Gastrocnemius medialis (tissue), 4 donors: ENCODE data around the gene PRKG1. TPM values are rescaled to one million over a fixed set of nuclear protein-coding genes. Genes with fewer than 3 reads are reported as not detected.

ENCODE experiments used
- ATAC-seq, 2 donors: fragments of 150-250 bp; one replicate each; pipeline ENCODE4 v1.9.1; 2016
- DNase-seq, 2 donors: peaks; one replicate each; pipeline ENCODE4 v3.0.0-alpha.2; 2019
- H3K27ac ChIP-seq, 4 donors: fragments of 200-600 bp; sonication (generic); 1 replicate in 1 of 4; 2 replicates in 3 of 4; pipeline ENCODE4 v1.5.1; 2016 to 2018; ENCODE audit warnings: mild to moderate bottlenecking in 2 of 4, moderate library complexity in 1 of 4
- H3K27me3 ChIP-seq, 3 donors: fragments of 200-600 bp; sonication (generic) in 2 of 3; 1 replicate in 1 of 3; 2 replicates in 2 of 3; pipeline versions ENCODE4 v1.5.1 to v1.6.0; 2016 to 2019; ENCODE audit warnings: mild to moderate bottlenecking in 1 of 3, moderate library complexity in 1 of 3
- H3K36me3 ChIP-seq, 2 donors: fragments of 200-600 bp; sonication (generic) in 1 of 2; one replicate each; pipeline ENCODE4 v1.5.1; 2017 to 2018
- H3K4me1 ChIP-seq, 2 donors: fragments of 200-600 bp; sonication (generic) in 1 of 2; one replicate each; pipeline ENCODE4 v1.5.1; 2016 to 2017; ENCODE audit warnings: mild to moderate bottlenecking in 2 of 2
- H3K4me3 ChIP-seq, 4 donors: fragments of 200-600 bp; sonication (generic) in 3 of 4; 1 replicate in 1 of 4; 2 replicates in 3 of 4; pipeline ENCODE4 v1.5.1; 2016 to 2019; ENCODE audit warnings: mild to moderate bottlenecking in 2 of 4
- H3K9me3 ChIP-seq, 3 donors: fragments of 200-600 bp; sonication (generic) in 2 of 3; 1 replicate in 1 of 3; 2 replicates in 2 of 3; pipeline ENCODE4 v1.5.1; 2016 to 2019
- POLR2A ChIP-seq, 2 donors: fragments of 450-650 bp; IDR thresholded peaks; one replicate each; pipeline ENCODE4 v1.6.1; 2017; ENCODE audit warnings: antibody characterized with exemption in 2 of 2, mild to moderate bottlenecking in 2 of 2, moderate library complexity in 2 of 2
- in situ Hi-C, 4 donors: fragments of 200-750 bp; cut with MboI; loops; one replicate each; pipeline versions ENCODE4 v1.15.0 to v1.8.0; 2017; ENCODE audit warnings: low sequenced_read_pairs in 4 of 4
- intact Hi-C: fragments of 100-400 bp; cut with DNase I; formaldehyde crosslinking; loops from one replicate; pipeline ENCODE4 v1.15.1; 2023; ENCODE audit warnings: low total_unique reads
- total RNA-seq, 4 donors: library from RNA; depleted of rRNA; stranded (reverse); fragments of >200 nt; gene quantifications; one replicate each; pipeline versions ENCODE4 v1.1.0 to v1.2.3, GENCODE V29; 2016
- TF ChIP-seq, protein P1 (sequence below), 5 experiments: fragments of 450-650 bp in 3 of 5; fragments of 200-600 bp in 2 of 5; sonication (generic) in 2 of 5; IDR thresholded peaks in 4 of 5; conservative IDR thresholded peaks in 1 of 5; 1 replicate in 4 of 5; 2 replicates in 1 of 5; pipeline ENCODE4 v1.5.1; 2016 to 2019; ENCODE audit warnings: antibody characterized with exemption in 5 of 5, mild to moderate bottlenecking in 3 of 5, moderate library complexity in 3 of 5

PRKG1 gene
- total RNA-seq, 4 donors from 2014 or later: 10.4 to 39.4 (median 25.1) TPM

DNA sequence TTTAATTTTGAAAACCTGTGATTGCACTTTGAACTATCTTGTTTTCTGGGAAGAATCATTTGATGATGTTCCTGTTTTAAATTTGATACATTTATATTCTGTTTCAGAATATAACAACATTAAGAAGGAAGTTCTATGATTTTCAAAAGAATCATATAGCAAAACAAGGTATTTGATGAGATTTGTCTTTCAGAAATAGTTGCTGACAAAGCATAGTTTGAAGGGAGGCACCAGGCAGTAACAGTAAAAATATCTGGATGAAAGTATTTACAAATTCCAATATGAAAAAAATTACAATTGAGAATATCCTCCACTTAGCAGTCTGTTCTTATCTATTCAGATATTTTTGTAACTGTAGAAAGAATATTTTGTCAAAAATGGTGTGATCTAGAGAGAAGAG, 891.2 kb downstream of the PRKG1 start:
- ATAC-seq: no peak
- in situ Hi-C loops: loop anchor here (25.0 kb wide), 5 partner anchors 247 to 953 kb away; partner anchors contain the start of gene PRKG1 (in 2 of the 4)

DNA sequence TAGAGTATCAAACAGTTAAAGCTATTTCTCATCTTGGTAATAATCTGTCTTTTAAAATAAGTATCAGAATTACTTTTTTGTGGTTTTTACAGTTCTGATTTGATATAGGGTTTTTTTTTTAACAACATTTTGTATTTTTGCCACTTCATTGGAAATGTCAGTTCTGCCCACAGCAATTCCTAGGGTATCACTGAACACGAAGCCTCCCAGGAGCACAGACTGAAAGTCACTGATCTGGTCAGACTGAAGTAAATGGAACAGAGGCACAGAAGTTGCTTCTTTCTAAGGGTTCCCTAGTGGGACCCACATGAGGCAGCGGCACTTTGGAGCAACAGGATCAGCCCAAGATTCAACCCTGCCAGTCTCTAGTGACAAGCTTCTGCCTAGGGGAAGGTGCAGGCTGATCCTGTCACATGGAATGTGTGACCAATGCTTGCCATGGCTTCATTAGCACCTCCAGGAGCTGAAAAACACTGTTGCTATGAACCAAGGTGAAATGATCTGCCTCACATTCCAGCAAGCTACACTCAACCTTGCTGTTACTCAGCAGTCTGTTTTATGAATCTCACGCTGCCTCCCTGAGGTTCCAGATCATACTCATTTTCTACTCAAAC, 898.6 kb downstream of the PRKG1 start:
- intact Hi-C loops: no loop called here
- no peak for ATAC-seq
- in situ Hi-C loops: loop anchor here (25.0 kb wide), 5 partner anchors 239 to 961 kb away; partner anchors contain the start of gene PRKG1 (in 2 of the 4)

More for the DNA sequence above, 891.2 kb downstream of the PRKG1 start:
- H3K9me3 ChIP-seq: no peaks in the 10 kb centered on the region
- no peak overlapping the region for H3K27ac ChIP-seq
- no peak for DNase-seq
- no peaks in the 10 kb centered on the region for H3K27me3 ChIP-seq
- intact Hi-C loops: no loop called here
- peaks cover 4 to 12% of the 10 kb centered on the region in 2 donors for H3K4me1 ChIP-seq
- H3K4me3 ChIP-seq: no peak overlapping the region
- H3K36me3 ChIP-seq: no peaks in the 10 kb centered on the region
- TF ChIP-seq POLR2A (IDR thresholded peaks at IDR 0.05): no peak
- TF ChIP-seq, protein P1, sequence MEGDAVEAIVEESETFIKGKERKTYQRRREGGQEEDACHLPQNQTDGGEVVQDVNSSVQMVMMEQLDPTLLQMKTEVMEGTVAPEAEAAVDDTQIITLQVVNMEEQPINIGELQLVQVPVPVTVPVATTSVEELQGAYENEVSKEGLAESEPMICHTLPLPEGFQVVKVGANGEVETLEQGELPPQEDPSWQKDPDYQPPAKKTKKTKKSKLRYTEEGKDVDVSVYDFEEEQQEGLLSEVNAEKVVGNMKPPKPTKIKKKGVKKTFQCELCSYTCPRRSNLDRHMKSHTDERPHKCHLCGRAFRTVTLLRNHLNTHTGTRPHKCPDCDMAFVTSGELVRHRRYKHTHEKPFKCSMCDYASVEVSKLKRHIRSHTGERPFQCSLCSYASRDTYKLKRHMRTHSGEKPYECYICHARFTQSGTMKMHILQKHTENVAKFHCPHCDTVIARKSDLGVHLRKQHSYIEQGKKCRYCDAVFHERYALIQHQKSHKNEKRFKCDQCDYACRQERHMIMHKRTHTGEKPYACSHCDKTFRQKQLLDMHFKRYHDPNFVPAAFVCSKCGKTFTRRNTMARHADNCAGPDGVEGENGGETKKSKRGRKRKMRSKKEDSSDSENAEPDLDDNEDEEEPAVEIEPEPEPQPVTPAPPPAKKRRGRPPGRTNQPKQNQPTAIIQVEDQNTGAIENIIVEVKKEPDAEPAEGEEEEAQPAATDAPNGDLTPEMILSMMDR (IDR thresholded peaks at IDR 0.05 in 4 of 5, conservative IDR thresholded peaks at IDR 0.05 in 1 of 5): no peak

DNA sequence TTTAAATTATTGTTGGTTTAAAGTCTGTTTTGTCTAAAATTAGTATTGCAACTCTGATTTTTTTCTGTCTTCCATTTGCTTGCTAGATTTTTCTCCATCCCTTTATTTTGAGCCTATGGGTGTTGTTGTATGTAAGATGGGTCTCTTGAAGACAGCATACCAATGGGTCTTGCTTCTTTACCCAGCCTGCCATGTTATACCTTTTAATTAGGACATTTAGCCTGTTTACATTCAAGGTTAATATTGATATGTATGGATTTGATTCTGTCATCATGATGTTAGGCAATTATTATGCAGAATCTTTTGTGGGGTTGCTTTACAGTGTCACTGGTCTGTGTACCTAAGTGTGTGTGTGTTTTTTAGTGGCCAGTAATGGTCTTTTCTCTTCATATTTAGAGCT, 906.5 kb downstream of the PRKG1 start:
- no peaks in the 10 kb centered on the region for H3K27me3 ChIP-seq
- no peaks in the 10 kb centered on the region for H3K9me3 ChIP-seq
- H3K36me3 ChIP-seq: no peaks in the 10 kb centered on the region
- DNase-seq (no peak), ATAC-seq (no peak)
- no peak overlapping the region for H3K27ac ChIP-seq
- in situ Hi-C loops: no loop called here
- TF ChIP-seq, protein P1 (IDR thresholded peaks at IDR 0.05 in 4 of 5, conservative IDR thresholded peaks at IDR 0.05 in 1 of 5): no peak
- TF ChIP-seq POLR2A (IDR thresholded peaks at IDR 0.05): no peak
- H3K4me1 ChIP-seq: peaks cover 0 to 3% of the 10 kb centered on the region in 2 donors
- no peak overlapping the region for H3K4me3 ChIP-seq
- intact Hi-C loops: no loop called here

More for the DNA sequence above, 898.6 kb downstream of the PRKG1 start:
- no peaks in the 10 kb centered on the region for H3K27me3 ChIP-seq
- no peaks in the 10 kb centered on the region for H3K9me3 ChIP-seq
- H3K36me3 ChIP-seq: no peaks in the 10 kb centered on the region
- no peak for DNase-seq
- no peak overlapping the region for H3K4me3 ChIP-seq
- peaks cover 0 to 6% of the 10 kb centered on the region in 2 donors for H3K4me1 ChIP-seq
- no peak for TF ChIP-seq POLR2A (IDR thresholded peaks at IDR 0.05)
- TF ChIP-seq, protein P1 (IDR thresholded peaks at IDR 0.05 in 4 of 5, conservative IDR thresholded peaks at IDR 0.05 in 1 of 5): no peak
- H3K27ac ChIP-seq: no peak overlapping the region

DNA sequence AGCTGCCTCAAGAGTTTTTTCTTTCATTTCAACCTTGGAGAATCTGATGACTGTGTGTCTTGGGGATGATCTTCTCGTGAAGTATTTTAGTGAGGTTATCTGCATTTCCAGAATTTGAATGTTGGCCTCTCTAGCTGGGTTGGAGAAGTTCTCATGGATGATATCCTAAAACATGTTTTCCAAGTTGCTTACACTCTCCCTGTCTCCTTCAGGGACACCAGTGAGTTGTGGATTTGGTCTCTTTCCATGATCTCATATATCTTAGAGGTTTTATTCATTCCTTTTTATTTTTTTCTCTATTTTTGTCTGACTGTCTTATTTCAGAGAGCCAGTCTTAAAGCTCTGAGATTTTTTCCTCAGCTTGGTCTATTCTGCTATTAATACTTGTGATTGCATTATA, 907.4 kb downstream of the PRKG1 start:
- H3K4me1 ChIP-seq: peaks cover 7 to 13% of the 10 kb centered on the region in 2 donors
- H3K36me3 ChIP-seq: no peaks in the 10 kb centered on the region
- ATAC-seq (no peak), DNase-seq (no peak)
- H3K27me3 ChIP-seq: no peaks in the 10 kb centered on the region
- in situ Hi-C loops (no loop called here), intact Hi-C loops (no loop called here)
- H3K4me3 ChIP-seq: no peak overlapping the region
- no peak overlapping the region for H3K27ac ChIP-seq
- TF ChIP-seq, protein P1 (IDR thresholded peaks at IDR 0.05 in 4 of 5, conservative IDR thresholded peaks at IDR 0.05 in 1 of 5): no peak
- TF ChIP-seq POLR2A (IDR thresholded peaks at IDR 0.05): no peak
- no peaks in the 10 kb centered on the region for H3K9me3 ChIP-seq
